B cell (primary cell): ENCODE data around the gene NBAS. TPM values are rescaled to one million over a fixed set of nuclear protein-coding genes. Genes with fewer than 3 reads are reported as not detected.

Source experiments
- ATAC-seq: fragments of 200-7000 bp; cut with Tn5 transposase; one replicate; pipeline ENCODE4 v1.10.0; 2021; ENCODE audit warnings: low read depth, mild to moderate bottlenecking, moderate number of reproducible peaks, moderate library complexity
- CTCF ChIA-PET: fragments of 350-600 bp; sonication (Branson Sonifier 250); formaldehyde crosslinking; loops from one replicate; lab custom pipeline; 2021; ENCODE audit warnings: antibody characterized with exemption, inconsistent platforms; lab: Charles Lee
- POLR2A ChIA-PET: fragments of 350-600 bp; sonication (Branson Sonifier 250); formaldehyde crosslinking; loops from one replicate; lab custom pipeline; 2021; ENCODE audit warnings: antibody characterized with exemption; lab: Charles Lee
- DNase-seq: peaks from one replicate; pipeline ENCODE4 v3.0.0; 2013
- H2AFZ ChIP-seq: 2 replicates; pipeline ENCODE4 v1.6.1; 2012; ENCODE audit warnings: mild to moderate bottlenecking, low read depth, low read length; ENCODE audit not compliant: insufficient read depth, poor library complexity, severe bottlenecking
- H3K27ac ChIP-seq, 2 donors: 1 replicate in 1 of 2; 2 replicates in 1 of 2; pipeline ENCODE4 v1.5.1; 2012 to 2013; ENCODE audit warnings: low read length in 2 of 2, mild to moderate bottlenecking in 2 of 2, moderate library complexity in 1 of 2
- H3K27me3 ChIP-seq, 4 experiments: fragments of 200-600 bp in 1 of 4; sonication (generic) in 1 of 4; replicated peaks in 1 of 4; 1 replicate in 2 of 4; 2 replicates in 2 of 4; pipeline versions ENCODE4 v1.6.1 to v1.7.0; 2013 to 2016; ENCODE audit warnings: low read length in 3 of 4, mild to moderate bottlenecking in 2 of 4, mixed read lengths in 1 of 4, moderate library complexity in 1 of 4; ENCODE audit not compliant: insufficient read depth in 4 of 4, control insufficient read depth in 3 of 4; ENCODE audit errors: control extremely low read depth in 1 of 4
- H3K36me3 ChIP-seq, 2 experiments: replicated peaks in 1 of 2; 1 replicate in 1 of 2; 2 replicates in 1 of 2; pipeline versions ENCODE4 v1.6.1 to v1.7.1; 2013; ENCODE audit warnings: low read length in 1 of 2; ENCODE audit not compliant: insufficient read depth in 2 of 2, control insufficient read depth in 1 of 2; ENCODE audit errors: control extremely low read depth in 1 of 2, extremely low read depth in 1 of 2
- H3K4me1 ChIP-seq, 2 donors: fragments of 200-600 bp in 1 of 2; sonication (generic) in 1 of 2; 1 replicate in 1 of 2; 2 replicates in 1 of 2; pipeline versions ENCODE4 v1.5.1 to v1.6.1; 2013 to 2017; ENCODE audit warnings: low read length in 2 of 2; ENCODE audit not compliant: control insufficient read depth in 2 of 2, insufficient read depth in 2 of 2
- H3K4me2 ChIP-seq: replicated peaks from 2 replicates; pipeline ENCODE3; 2012; ENCODE audit warnings: mild to moderate bottlenecking, low read depth, low read length; ENCODE audit not compliant: poor library complexity, severe bottlenecking
- H3K4me3 ChIP-seq, 5 experiments: fragments of 200-600 bp in 1 of 5; sonication (generic) in 1 of 5; 1 replicate in 3 of 5; 2 replicates in 2 of 5; pipeline versions ENCODE4 v1.5.1 to v1.7.0; 2011 to 2016; ENCODE audit warnings: low read length in 4 of 5, mild to moderate bottlenecking in 4 of 5, low read depth in 2 of 5, control low read depth in 1 of 5, moderate library complexity in 1 of 5; ENCODE audit not compliant: insufficient read depth in 1 of 5; ENCODE audit errors: control extremely low read depth in 1 of 5, extremely low read depth in 1 of 5
- H3K79me2 ChIP-seq: fragments of 200-600 bp; sonication (generic); one replicate; pipeline ENCODE4 v1.6.0; 2016; ENCODE audit warnings: low read length; ENCODE audit not compliant: control insufficient read depth, insufficient read depth
- H3K9ac ChIP-seq: fragments of 200-600 bp; sonication (generic); 2 replicates; pipeline ENCODE4 v1.6.1; 2017; ENCODE audit warnings: mild to moderate bottlenecking, low read length, moderate library complexity
- H3K9me3 ChIP-seq, 3 donors: one replicate each; pipeline versions ENCODE4 v1.6.1 to v1.7.1; 2013; ENCODE audit warnings: low read length in 2 of 3; ENCODE audit not compliant: control insufficient read depth in 2 of 3, insufficient read depth in 1 of 3; ENCODE audit errors: control extremely low read depth in 1 of 3
- H4K20me1 ChIP-seq: 2 replicates; pipeline ENCODE4 v1.6.0; 2012; ENCODE audit warnings: mild to moderate bottlenecking, low read length; ENCODE audit not compliant: insufficient read depth, control insufficient read depth, poor library complexity, severe bottlenecking
- H3K27ac Mint-ChIP-seq: one replicate; pipeline ENCODE4 v1.8.0; 2021; ENCODE audit warnings: mixed read lengths
- H3K27me3 Mint-ChIP-seq: one replicate; pipeline ENCODE4 v1.8.0; 2021; ENCODE audit warnings: mixed read lengths
- H3K4me1 Mint-ChIP-seq: one replicate; pipeline ENCODE4 v1.8.0; 2021; ENCODE audit warnings: mixed read lengths
- H3K4me3 Mint-ChIP-seq: one replicate; pipeline ENCODE4 v1.8.0; 2021; ENCODE audit warnings: mixed read lengths
- H3K9me3 Mint-ChIP-seq: one replicate; pipeline ENCODE4 v1.8.0; 2022; ENCODE audit warnings: mixed read lengths; ENCODE audit not compliant: insufficient read depth
- EZH2 ChIP-seq: IDR thresholded peaks from 2 replicates; pipeline ENCODE4 v1.6.1; 2012; ENCODE audit warnings: borderline replicate concordance, low read depth, mild to moderate bottlenecking, moderate library complexity, low read length; ENCODE audit not compliant: insufficient read depth, poor library complexity, severe bottlenecking
- WGBS: methylation state at CpG from one replicate; pipeline ENCODE4 v1.1.5; 2013; ENCODE audit warnings: missing lambda C conversion rate; ENCODE audit not compliant: insufficient coverage; 5-methylcytosine and 5-hydroxymethylcytosine counted together
- intact Hi-C: fragments of 100-400 bp; cut with micrococcal nuclease; formaldehyde crosslinking; loops from one replicate; pipeline ENCODE4 v1.10.0; 2022
- polyA plus RNA-seq: library from polyadenylated mRNA; depleted of rRNA; stranded (reverse); fragments of >200 nt; gene quantifications from 2 replicates; pipeline ENCODE4 v1.2.3, GENCODE V29; 2012
- total RNA-seq, 2 donors: library from RNA; stranded (reverse); fragments of 120-200 nt in 1 of 2; gene quantifications; 1 replicate in 1 of 2; 2 replicates in 1 of 2; pipeline versions ENCODE4 v1.2.3 to v1.2.4, GENCODE V29; 2013 to 2022
- TF ChIP-seq, protein P1 (sequence below): fragments of 200-600 bp; IDR thresholded peaks from one replicate; pipeline ENCODE4 v1.8.0; 2022; ENCODE audit warnings: antibody characterized with exemption, mild to moderate bottlenecking

Gene NBAS
- total and polyA plus RNA-seq, 2 donors (not counting 1 experiment from before 2014, with no cell fraction given) = 10.6 to 37.3 TPM

DNA sequence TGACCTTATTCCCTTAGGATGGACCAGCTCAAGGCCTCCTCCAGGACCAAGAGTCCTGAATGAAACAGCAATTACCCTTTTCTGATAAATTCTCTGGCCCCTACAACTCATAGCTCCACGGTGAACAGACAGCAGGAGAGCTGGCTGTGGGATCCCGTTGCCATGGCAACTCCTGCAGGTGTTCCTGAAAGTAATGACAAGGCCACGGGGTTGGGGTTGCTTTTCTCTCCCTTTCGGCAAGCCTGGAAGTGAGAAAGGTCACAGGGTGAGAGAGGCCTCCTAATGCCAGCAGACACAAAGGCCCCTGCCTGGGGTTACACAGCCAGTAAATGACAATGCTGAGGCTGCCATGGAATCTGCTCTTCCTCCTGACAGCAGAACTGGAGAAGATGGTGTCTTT, 403.0 kb downstream of the NBAS start:
- H3K4me1 Mint-ChIP-seq = no peaks in the 10 kb centered on the region
- ChIA-PET CTCF (no interaction called here), POLR2A (no interaction called here)
- H3K79me2 ChIP-seq = no peaks in the 10 kb centered on the region
- H3K4me1 ChIP-seq = no peaks in the 10 kb centered on the region
- H3K9me3 ChIP-seq = no peaks in the 10 kb centered on the region
- no peak overlapping the region for H2AFZ ChIP-seq
- no peaks in the 10 kb centered on the region for H3K9me3 Mint-ChIP-seq
- H3K4me2 ChIP-seq = no peak overlapping the region
- DNase-seq (no peak), ATAC-seq (no peak)
- no peak overlapping the region for H3K9ac ChIP-seq
- intact Hi-C loops = no loop called here
- no peaks in the 10 kb centered on the region for H3K36me3 ChIP-seq
- no peak overlapping the region for H3K27ac Mint-ChIP-seq
- no peaks in the 10 kb centered on the region for H3K27me3 Mint-ChIP-seq
- WGBS = 76% methylated on average over 4 of the region's 4 CpGs
- no peak overlapping the region for H3K4me3 Mint-ChIP-seq
- no peaks in the 10 kb centered on the region for H3K27me3 ChIP-seq
- H3K27ac ChIP-seq = no peak overlapping the region
- H4K20me1 ChIP-seq = no peaks in the 10 kb centered on the region
- no peak for TF ChIP-seq EZH2
- TF ChIP-seq, protein P1, sequence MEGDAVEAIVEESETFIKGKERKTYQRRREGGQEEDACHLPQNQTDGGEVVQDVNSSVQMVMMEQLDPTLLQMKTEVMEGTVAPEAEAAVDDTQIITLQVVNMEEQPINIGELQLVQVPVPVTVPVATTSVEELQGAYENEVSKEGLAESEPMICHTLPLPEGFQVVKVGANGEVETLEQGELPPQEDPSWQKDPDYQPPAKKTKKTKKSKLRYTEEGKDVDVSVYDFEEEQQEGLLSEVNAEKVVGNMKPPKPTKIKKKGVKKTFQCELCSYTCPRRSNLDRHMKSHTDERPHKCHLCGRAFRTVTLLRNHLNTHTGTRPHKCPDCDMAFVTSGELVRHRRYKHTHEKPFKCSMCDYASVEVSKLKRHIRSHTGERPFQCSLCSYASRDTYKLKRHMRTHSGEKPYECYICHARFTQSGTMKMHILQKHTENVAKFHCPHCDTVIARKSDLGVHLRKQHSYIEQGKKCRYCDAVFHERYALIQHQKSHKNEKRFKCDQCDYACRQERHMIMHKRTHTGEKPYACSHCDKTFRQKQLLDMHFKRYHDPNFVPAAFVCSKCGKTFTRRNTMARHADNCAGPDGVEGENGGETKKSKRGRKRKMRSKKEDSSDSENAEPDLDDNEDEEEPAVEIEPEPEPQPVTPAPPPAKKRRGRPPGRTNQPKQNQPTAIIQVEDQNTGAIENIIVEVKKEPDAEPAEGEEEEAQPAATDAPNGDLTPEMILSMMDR = no peak
- no peak overlapping the region for H3K4me3 ChIP-seq

GRCh38 chr2:15155959-15156574, 405.1 kb downstream of the NBAS start:
- Histone ChIP-seq H3K4me3 (no peak overlapping the region), H2AFZ (no peak overlapping the region), H3K9ac (no peak overlapping the region), H3K27me3 (no peaks in the 10 kb centered on the region), H4K20me1 (no peaks in the 10 kb centered on the region), H3K4me1 (no peaks in the 10 kb centered on the region), H3K79me2 (no peaks in the 10 kb centered on the region), H3K36me3 (no peaks in the 10 kb centered on the region), H3K27ac (no peak overlapping the region), H3K4me2 (no peak overlapping the region), H3K9me3 (no peaks in the 10 kb centered on the region)
- DNase-seq = no peak
- ChIA-PET CTCF (no interaction called here), POLR2A (no interaction called here)
- Mint-ChIP-seq H3K4me1 (no peaks in the 10 kb centered on the region), H3K27ac (no peak overlapping the region), H3K27me3 (no peaks in the 10 kb centered on the region), H3K9me3 (no peaks in the 10 kb centered on the region), H3K4me3 (no peak overlapping the region)
- intact Hi-C loops = no loop called here
- no peak for ATAC-seq
- TF ChIP-seq EZH2 = no peak
- TF ChIP-seq, protein P1 = no peak
- 88% methylated on average over 5 of the region's 7 CpGs for WGBS
